H9 (cell line): ENCODE data around the gene CKS1B. TPM values are rescaled to one million over a fixed set of nuclear protein-coding genes. Genes with fewer than 3 reads are reported as not detected.

ENCODE experiments used
- DNase-seq: peaks from one replicate; pipeline ENCODE4 v3.0.0-alpha.2; 2017
- H2AFZ ChIP-seq: one replicate; pipeline ENCODE4 v1.6.1; 2013; ENCODE audit warnings: mild to moderate bottlenecking, low read length, control low read depth, moderate library complexity
- H2AK5ac ChIP-seq: 2 replicates; pipeline ENCODE4 v1.6.1; 2013; ENCODE audit warnings: low read length, control low read depth, mixed read lengths; ENCODE audit not compliant: insufficient read length
- H2BK120ac ChIP-seq: one replicate; pipeline ENCODE4 v1.6.1; 2013; ENCODE audit warnings: low read depth, mild to moderate bottlenecking, low read length, control low read depth, inconsistent platforms; ENCODE audit not compliant: poor library complexity, severe bottlenecking
- H2BK12ac ChIP-seq: 2 replicates; pipeline ENCODE4 v1.6.1; 2013; ENCODE audit warnings: low read length, control low read depth, mixed read lengths, low read depth; ENCODE audit not compliant: insufficient read length
- H2BK15ac ChIP-seq: 2 replicates; pipeline ENCODE4 v1.6.1; 2013; ENCODE audit warnings: low read depth, low read length, control low read depth
- H2BK20ac ChIP-seq: one replicate; pipeline ENCODE4 v1.6.1; 2013; ENCODE audit warnings: low read depth, mild to moderate bottlenecking, low read length, control low read depth, inconsistent platforms; ENCODE audit not compliant: poor library complexity, severe bottlenecking
- H2BK5ac ChIP-seq: 2 replicates; pipeline ENCODE4 v1.6.1; 2013; ENCODE audit warnings: low read length, control low read depth, mixed read lengths; ENCODE audit not compliant: insufficient read length
- H3K14ac ChIP-seq: 2 replicates; pipeline ENCODE4 v1.6.1; 2013; ENCODE audit warnings: low read length, control low read depth; ENCODE audit not compliant: insufficient read depth
- H3K18ac ChIP-seq: 2 replicates; pipeline ENCODE4 v1.6.1; 2013; ENCODE audit warnings: low read depth, mild to moderate bottlenecking, mixed read lengths, low read length, control low read depth; ENCODE audit not compliant: insufficient read length
- H3K23ac ChIP-seq: 2 replicates; pipeline ENCODE4 v1.6.1; 2013; ENCODE audit warnings: low read length, control low read depth, mixed read lengths, low read depth; ENCODE audit not compliant: insufficient read length
- H3K23me2 ChIP-seq: 2 replicates; pipeline ENCODE4 v1.6.1; 2013; ENCODE audit warnings: low read depth, mild to moderate bottlenecking, mixed read lengths, low read length, control low read depth; ENCODE audit not compliant: insufficient read length, poor library complexity, severe bottlenecking
- H3K27ac ChIP-seq: 2 replicates; pipeline ENCODE4 v1.5.1; 2013; ENCODE audit warnings: low read length, control low read depth, mixed read lengths, low read depth; ENCODE audit not compliant: insufficient read length
- H3K27me3 ChIP-seq: 2 replicates; pipeline ENCODE4 v1.6.1; 2013; ENCODE audit warnings: low read length, control low read depth, inconsistent platforms; ENCODE audit not compliant: insufficient read depth
- H3K4ac ChIP-seq: 2 replicates; pipeline ENCODE4 v1.6.1; 2013; ENCODE audit warnings: low read depth, mild to moderate bottlenecking, control low read depth, inconsistent platforms, low read length, moderate library complexity
- H3K4me1 ChIP-seq: 2 replicates; pipeline ENCODE4 v1.6.1; 2013; ENCODE audit warnings: low read length, control low read depth, inconsistent platforms; ENCODE audit not compliant: insufficient read depth
- H3K4me2 ChIP-seq: 2 replicates; pipeline ENCODE4 v1.6.1; 2013; ENCODE audit warnings: low read length, control low read depth, mixed read lengths; ENCODE audit not compliant: insufficient read length, insufficient read depth
- H3K56ac ChIP-seq: 2 replicates; pipeline ENCODE4 v1.6.1; 2013; ENCODE audit warnings: low read depth, mild to moderate bottlenecking, mixed read lengths, low read length, control low read depth; ENCODE audit not compliant: insufficient read length
- H3K79me1 ChIP-seq: 2 replicates; pipeline ENCODE4 v1.6.1; 2013; ENCODE audit warnings: low read depth, mild to moderate bottlenecking, moderate library complexity, low read length, control low read depth, inconsistent platforms; ENCODE audit not compliant: insufficient read depth, poor library complexity, severe bottlenecking
- H3K79me2 ChIP-seq: 2 replicates; pipeline ENCODE4 v1.6.1; 2013; ENCODE audit warnings: low read length, control low read depth, inconsistent platforms; ENCODE audit not compliant: insufficient read depth
- H3K9ac ChIP-seq: 2 replicates; pipeline ENCODE4 v1.6.1; 2013; ENCODE audit warnings: low read length, control low read depth, mixed read lengths; ENCODE audit not compliant: insufficient read length; ENCODE audit errors: extremely low read depth
- H3K9me3 ChIP-seq: one replicate; pipeline ENCODE4 v1.6.1; 2013; ENCODE audit warnings: low read depth, low read length, inconsistent platforms; ENCODE audit not compliant: control insufficient read depth
- H3T11ph ChIP-seq: one replicate; pipeline ENCODE4 v1.6.1; 2013; ENCODE audit warnings: mild to moderate bottlenecking, low read length, control low read depth, inconsistent platforms
- H4K20me1 ChIP-seq: one replicate; pipeline ENCODE4 v1.6.1; 2013; ENCODE audit not compliant: control insufficient read depth, insufficient read length, insufficient read depth
- H4K5ac ChIP-seq: 2 replicates; pipeline ENCODE4 v1.6.1; 2013; ENCODE audit warnings: low read depth, mild to moderate bottlenecking, mixed read lengths, low read length, control low read depth; ENCODE audit not compliant: insufficient read length
- H4K8ac ChIP-seq: replicated peaks from 2 replicates; pipeline ENCODE4 v1.6.1; 2013; ENCODE audit warnings: low read length, control low read depth, mixed read lengths, low read depth; ENCODE audit not compliant: insufficient read length
- H4K91ac ChIP-seq: 2 replicates; pipeline ENCODE4 v1.6.1; 2013; ENCODE audit warnings: low read depth, mild to moderate bottlenecking, moderate library complexity, mixed read lengths, low read length, control low read depth; ENCODE audit not compliant: insufficient read length
- H3K27ac Mint-ChIP-seq, 3 experiments: 2 replicates in 2 of 3; 3 replicates in 1 of 3; pipeline ENCODE4 v1.8.0; 2020 to 2021; ENCODE audit warnings: mixed read lengths in 3 of 3, mild to moderate bottlenecking in 1 of 3, moderate library complexity in 1 of 3
- H3K27me3 Mint-ChIP-seq: 2 replicates; pipeline ENCODE4 v1.8.0; 2021; ENCODE audit warnings: low read depth, mild to moderate bottlenecking, moderate library complexity, mixed read lengths
- H3K36me3 Mint-ChIP-seq, 3 experiments: 2 replicates in 2 of 3; 3 replicates in 1 of 3; pipeline ENCODE4 v1.8.0; 2020 to 2021; ENCODE audit warnings: low read depth in 3 of 3, mixed read lengths in 3 of 3; ENCODE audit not compliant: insufficient read depth in 1 of 3
- H3K4me1 Mint-ChIP-seq, 2 experiments: 2 replicates each; pipeline ENCODE4 v1.8.0; 2020; ENCODE audit warnings: mixed read lengths in 2 of 2
- H3K4me3 Mint-ChIP-seq, 2 experiments: 2 replicates in 1 of 2; 3 replicates in 1 of 2; pipeline ENCODE4 v1.8.0; 2020 to 2021; ENCODE audit warnings: mild to moderate bottlenecking in 2 of 2, mixed read lengths in 2 of 2, moderate library complexity in 1 of 2
- H3K9me3 Mint-ChIP-seq, 2 experiments: 2 replicates in 1 of 2; 3 replicates in 1 of 2; pipeline ENCODE4 v1.8.0; 2020; ENCODE audit warnings: mild to moderate bottlenecking in 2 of 2, mixed read lengths in 2 of 2, moderate library complexity in 1 of 2
- WGBS: extraction: QIAGEN DNeasy Blood & Tissue Kit; methylation state at CpG from one replicate; pipeline ENCODE4 v1.1.7; 2013; ENCODE audit warnings: missing lambda C conversion rate, low lambda C conversion rate, mixed read lengths; ENCODE audit not compliant: insufficient read length; ENCODE audit errors: extremely low coverage; 5-methylcytosine and 5-hydroxymethylcytosine counted together
- total RNA-seq: library from RNA; stranded (reverse); gene quantifications from 2 replicates; pipeline ENCODE4 v1.2.1, GENCODE V29; 2021
- TF ChIP-seq, protein P1 (sequence below): fragments of 200-600 bp; sonication (generic); conservative IDR thresholded peaks from 3 replicates; pipeline ENCODE4 v1.8.0; 2021; ENCODE audit warnings: antibody characterized with exemption, mild to moderate bottlenecking

Gene CKS1B
- total RNA-seq, 1 experiment from 2014 or later = 279 TPM

DNA sequence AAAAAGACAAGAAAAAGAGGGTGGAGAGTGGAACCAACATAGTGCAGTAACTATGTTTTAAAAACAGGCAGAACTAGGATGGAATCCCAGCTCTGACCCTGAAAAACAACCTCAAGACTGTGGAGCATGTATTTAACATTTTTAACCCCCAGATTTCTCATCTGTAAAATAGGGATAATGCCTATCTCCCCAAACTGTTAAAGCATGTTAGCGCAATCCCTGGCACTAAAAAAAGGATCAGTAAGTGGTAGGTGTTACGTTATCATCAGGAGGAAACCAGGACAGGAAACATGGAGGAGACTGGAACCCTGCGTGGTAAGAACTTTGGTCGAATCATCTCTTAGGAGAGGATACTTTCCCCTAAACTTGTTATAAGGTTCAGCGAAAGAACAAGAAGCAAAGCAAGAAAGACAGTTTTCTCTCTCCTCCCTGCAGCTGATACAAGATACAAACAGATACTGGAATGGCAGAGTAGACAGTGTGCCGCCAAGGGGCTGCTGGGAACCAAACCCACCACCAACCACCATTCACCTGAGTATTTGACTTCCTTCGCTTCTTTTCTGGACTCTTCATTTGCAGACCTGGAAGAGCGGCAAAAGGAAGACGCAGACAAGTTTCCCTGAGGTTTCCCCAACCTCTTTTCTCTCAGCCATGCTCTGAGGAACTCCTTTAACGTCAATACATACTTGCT lies 13.9 kb upstream of the CKS1B start:
- peak overlapping the region; percentile 76 for H3K4me2 ChIP-seq
- H3K9ac ChIP-seq = no peak overlapping the region
- no peaks in the 10 kb centered on the region for H4K20me1 ChIP-seq
- H4K5ac ChIP-seq = no peak overlapping the region
- H3K18ac ChIP-seq = no peak overlapping the region
- peak overlapping the region; percentile 82 to 99 for H3K4me3 Mint-ChIP-seq
- peaks cover 2% of the 10 kb centered on the region; the same call in 1 of the 2 replicates for H3K4me1 ChIP-seq
- no peaks in the 10 kb centered on the region for H3K27me3 Mint-ChIP-seq
- H3K4me1 Mint-ChIP-seq = peaks cover 48 to 54% of the 10 kb centered on the region in 2 experiments
- peak overlapping the region; percentile 83 to 88 (median 84); a peak in 3 of 7 replicates for H3K27ac Mint-ChIP-seq
- H2BK120ac ChIP-seq = no peak overlapping the region
- H3K56ac ChIP-seq = no peak overlapping the region
- DNase-seq = no peak
- H2BK12ac ChIP-seq = no peak overlapping the region
- no peak overlapping the region for H2BK5ac ChIP-seq
- H3T11ph ChIP-seq = no peak overlapping the region
- H3K23ac ChIP-seq = no peak overlapping the region
- H2AK5ac ChIP-seq = no peak overlapping the region
- no peak overlapping the region for H3K14ac ChIP-seq
- H2AFZ ChIP-seq = no peak overlapping the region
- TF ChIP-seq, protein P1, sequence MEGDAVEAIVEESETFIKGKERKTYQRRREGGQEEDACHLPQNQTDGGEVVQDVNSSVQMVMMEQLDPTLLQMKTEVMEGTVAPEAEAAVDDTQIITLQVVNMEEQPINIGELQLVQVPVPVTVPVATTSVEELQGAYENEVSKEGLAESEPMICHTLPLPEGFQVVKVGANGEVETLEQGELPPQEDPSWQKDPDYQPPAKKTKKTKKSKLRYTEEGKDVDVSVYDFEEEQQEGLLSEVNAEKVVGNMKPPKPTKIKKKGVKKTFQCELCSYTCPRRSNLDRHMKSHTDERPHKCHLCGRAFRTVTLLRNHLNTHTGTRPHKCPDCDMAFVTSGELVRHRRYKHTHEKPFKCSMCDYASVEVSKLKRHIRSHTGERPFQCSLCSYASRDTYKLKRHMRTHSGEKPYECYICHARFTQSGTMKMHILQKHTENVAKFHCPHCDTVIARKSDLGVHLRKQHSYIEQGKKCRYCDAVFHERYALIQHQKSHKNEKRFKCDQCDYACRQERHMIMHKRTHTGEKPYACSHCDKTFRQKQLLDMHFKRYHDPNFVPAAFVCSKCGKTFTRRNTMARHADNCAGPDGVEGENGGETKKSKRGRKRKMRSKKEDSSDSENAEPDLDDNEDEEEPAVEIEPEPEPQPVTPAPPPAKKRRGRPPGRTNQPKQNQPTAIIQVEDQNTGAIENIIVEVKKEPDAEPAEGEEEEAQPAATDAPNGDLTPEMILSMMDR = no peak
- H3K23me2 ChIP-seq = peaks cover 10% of the 10 kb centered on the region
- no CpG with 5 or more reads among the region's 10 CpGs for WGBS
- H4K8ac ChIP-seq = no peak overlapping the region
- H3K79me1 ChIP-seq = no peaks in the 10 kb centered on the region
- H4K91ac ChIP-seq = no peak overlapping the region
- no peak overlapping the region for H3K4ac ChIP-seq
- no peaks in the 10 kb centered on the region; the same call in 1 of the 2 replicates for H3K79me2 ChIP-seq
- no peaks in the 10 kb centered on the region for H3K9me3 Mint-ChIP-seq
- H2BK15ac ChIP-seq = no peak overlapping the region
- no peak overlapping the region for H2BK20ac ChIP-seq
- no peak overlapping the region for H3K27ac ChIP-seq
- no peaks in the 10 kb centered on the region for H3K9me3 ChIP-seq
- H3K27me3 ChIP-seq = no peaks in the 10 kb centered on the region
- H3K36me3 Mint-ChIP-seq = peaks cover 24 to 60% (median 48%) of the 10 kb centered on the region in 3 experiments; a peak in 6 of 7 replicates
